GM10248 (cell line): Measurements from ENCODE around the gene ABHD2.

Source experiments
- CTCF ChIA-PET: fragments of 300-600 bp; sonication (Branson Sonifier 250); formaldehyde crosslinking; extraction: SDS; loops from one replicate; lab custom pipeline; 2021; ENCODE audit warnings: antibody characterized with exemption; lab: Yijun Ruan, JAX
- POLR2A ChIA-PET: fragments of 350-650 bp; sonication (Branson Sonifier 250); formaldehyde crosslinking; extraction: SDS; loops from one replicate; lab custom pipeline; 2020; ENCODE audit warnings: antibody characterized with exemption; lab: Yijun Ruan, JAX
- DNase-seq: peaks from one replicate; pipeline ENCODE4 v3.0.0; 2012; ENCODE audit errors: extremely low spot score
- TF ChIP-seq, protein P1 (sequence below): IDR thresholded peaks from 2 replicates; pipeline ENCODE4 v1.5.1; 2012; ENCODE audit warnings: mild to moderate bottlenecking, low read depth; ENCODE audit errors: extremely low read depth, missing control alignments, control extremely low read depth

The ABHD2 gene

DNA sequence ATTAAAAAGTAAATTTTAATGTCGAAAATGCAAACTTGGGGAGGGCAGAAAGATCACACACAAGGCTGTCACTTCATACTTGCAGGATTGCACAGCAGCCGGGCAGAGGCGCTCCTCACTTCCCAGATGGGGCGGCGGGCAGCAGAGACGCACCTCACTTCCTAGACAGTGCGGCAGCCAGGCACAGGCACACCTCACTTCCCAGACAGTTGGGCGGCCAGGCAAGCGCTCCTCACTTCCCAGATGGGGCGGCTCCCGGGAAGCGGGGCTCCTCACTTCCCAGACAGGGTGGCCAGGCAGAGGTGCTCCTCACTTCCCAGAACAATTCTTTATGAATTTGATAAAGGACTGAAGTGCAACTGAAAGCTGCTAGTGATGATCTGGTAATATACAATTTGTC lies 111.9 kb downstream of the ABHD2 start:
- TF ChIP-seq, protein P1, sequence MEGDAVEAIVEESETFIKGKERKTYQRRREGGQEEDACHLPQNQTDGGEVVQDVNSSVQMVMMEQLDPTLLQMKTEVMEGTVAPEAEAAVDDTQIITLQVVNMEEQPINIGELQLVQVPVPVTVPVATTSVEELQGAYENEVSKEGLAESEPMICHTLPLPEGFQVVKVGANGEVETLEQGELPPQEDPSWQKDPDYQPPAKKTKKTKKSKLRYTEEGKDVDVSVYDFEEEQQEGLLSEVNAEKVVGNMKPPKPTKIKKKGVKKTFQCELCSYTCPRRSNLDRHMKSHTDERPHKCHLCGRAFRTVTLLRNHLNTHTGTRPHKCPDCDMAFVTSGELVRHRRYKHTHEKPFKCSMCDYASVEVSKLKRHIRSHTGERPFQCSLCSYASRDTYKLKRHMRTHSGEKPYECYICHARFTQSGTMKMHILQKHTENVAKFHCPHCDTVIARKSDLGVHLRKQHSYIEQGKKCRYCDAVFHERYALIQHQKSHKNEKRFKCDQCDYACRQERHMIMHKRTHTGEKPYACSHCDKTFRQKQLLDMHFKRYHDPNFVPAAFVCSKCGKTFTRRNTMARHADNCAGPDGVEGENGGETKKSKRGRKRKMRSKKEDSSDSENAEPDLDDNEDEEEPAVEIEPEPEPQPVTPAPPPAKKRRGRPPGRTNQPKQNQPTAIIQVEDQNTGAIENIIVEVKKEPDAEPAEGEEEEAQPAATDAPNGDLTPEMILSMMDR: no peak
- DNase-seq: no peak
- CTCF ChIA-PET: interaction anchor here (1.7 kb wide), 1 partner anchor 22 kb away, joined by 10 read pairs; no protein-coding TSS in a partner anchor
- POLR2A ChIA-PET: interaction anchor here (0.6 kb wide), 1 partner anchor 132 kb away, joined by 4 read pairs; no protein-coding TSS in a partner anchor

DNA sequence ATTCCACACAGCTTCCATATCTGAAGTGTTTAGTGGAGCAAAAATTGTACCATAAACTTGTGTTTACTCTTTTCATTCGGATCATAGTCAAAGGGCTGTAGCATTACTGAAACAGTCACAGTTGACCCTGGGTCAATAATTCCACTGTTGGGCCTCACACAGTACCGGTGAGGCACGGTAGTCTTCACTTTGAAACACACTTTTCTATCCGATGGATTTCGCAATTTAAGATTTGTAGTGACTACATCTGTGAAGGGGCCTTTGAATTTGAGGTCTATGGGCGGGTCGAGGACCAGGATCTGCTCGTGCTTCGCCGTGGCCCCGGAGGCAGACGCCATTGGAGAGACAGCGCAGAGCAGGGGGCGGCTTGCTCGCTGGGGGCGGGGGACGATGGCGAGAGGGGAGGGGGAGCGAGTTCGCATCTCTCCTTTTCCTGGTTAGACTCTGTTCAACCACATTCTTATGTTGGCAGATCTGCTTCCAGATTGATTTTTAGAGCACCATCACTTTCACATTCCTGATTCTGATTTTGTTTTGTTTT lies 113.3 kb downstream of the ABHD2 start:
- POLR2A ChIA-PET: no interaction called here
- TF ChIP-seq, protein P1: no peak
- DNase-seq: no peak
- CTCF ChIA-PET: no interaction called here

DNA sequence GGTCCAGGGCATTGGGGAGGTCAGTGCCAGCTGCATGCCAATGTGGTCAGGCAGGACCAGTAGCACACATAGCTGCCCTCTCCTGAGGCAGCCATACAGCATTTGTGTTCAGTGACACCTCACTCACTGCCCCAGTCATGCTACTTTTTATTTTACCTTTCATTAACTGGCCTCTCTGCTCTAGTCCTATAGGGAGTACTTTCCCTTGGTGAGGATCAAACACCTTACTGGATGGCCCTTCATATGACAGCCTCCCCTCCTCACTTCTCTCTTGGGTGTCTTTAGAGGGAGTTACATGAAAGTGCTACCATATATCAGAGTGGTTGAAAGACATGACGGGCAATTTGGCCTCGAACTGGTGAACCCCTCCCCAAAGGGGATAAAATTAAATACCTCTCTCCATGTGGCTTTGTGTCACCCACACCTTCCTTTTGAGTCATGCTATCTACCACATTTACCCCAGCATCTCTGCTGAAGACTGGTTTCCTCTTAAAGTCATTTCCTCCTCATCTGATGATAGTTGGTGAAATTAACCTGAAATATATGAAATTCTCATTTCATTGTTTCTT lies 115.5 kb downstream of the ABHD2 start:
- CTCF ChIA-PET: interaction anchor here (0.8 to 1.3 kb wide), 3 partner anchors 11 to 97 kb away, joined by 3 to 4 read pairs (median 4); no protein-coding TSS in a partner anchor
- TF ChIP-seq, protein P1: no peak
- POLR2A ChIA-PET: no interaction called here

DNA sequence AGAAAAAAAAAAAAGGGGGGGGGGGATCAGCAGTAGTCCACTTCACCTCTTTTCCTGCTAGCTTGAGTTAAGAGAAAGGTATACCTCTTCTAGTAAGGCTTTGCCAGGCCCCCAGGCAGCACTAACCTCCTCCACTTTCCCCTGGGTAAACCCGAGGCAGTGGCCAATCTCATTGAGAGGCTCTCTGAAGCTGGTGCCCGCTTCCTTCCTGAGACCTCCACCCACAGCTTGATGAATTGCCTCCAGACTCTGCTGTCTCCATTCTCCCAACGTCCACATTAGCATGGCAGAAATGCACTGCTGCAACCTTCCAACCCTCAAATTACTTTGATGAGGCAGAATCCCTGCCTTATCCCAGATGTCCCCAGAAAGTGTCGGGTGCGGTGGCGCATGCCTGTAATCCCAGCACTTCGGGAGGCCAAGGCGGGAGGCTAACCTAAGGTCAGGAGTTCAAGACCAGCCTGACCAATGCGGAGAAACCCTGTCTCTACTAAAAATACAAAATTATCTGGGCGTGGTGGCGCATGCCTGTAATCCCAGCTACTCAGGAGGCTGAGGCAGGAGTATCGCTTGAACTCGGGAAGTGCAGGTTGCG lies 117.8 kb downstream of the ABHD2 start:
- CTCF ChIA-PET: interaction anchor here (0.6 to 3.5 kb wide), 67 partner anchors 10 to 548 kb away, joined by 3 to 93 read pairs (median 5); partner anchors contain the start of genes FANCI, POLG and RLBP1
- POLR2A ChIA-PET: no interaction called here

More for the DNA sequence above, 115.5 kb downstream of the ABHD2 start:
- DNase-seq: no peak

DNA sequence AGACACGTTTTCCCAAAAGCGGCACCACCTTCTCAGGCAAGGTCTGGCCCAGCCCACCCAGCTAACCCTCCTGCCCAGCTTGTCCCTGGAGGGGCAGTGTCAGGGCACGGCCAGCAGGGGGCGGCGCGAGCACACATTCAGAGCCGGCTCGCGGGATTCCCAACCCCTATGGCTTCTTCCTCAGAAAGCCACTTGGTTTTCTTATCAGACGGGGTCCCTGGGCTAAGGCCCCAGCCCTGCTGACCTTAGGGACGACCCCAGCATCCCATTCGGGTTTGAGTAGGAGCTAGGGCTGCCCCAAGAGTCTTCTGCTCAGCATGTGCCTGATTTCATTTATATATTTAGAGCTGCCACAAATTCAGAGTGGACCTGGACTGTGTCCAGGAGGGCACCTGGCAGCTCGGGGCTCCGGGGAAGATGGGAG lies 118.7 kb downstream of the ABHD2 start:
- TF ChIP-seq, protein P1: peak; percentile 99
- DNase-seq: peak; percentile 88
- POLR2A ChIA-PET: no interaction called here
- CTCF ChIA-PET: interaction anchor here (0.6 to 3.5 kb wide), 72 partner anchors 10 to 549 kb away, joined by 3 to 93 read pairs (median 5); partner anchors contain the start of genes ABHD2, FANCI, POLG and RLBP1

More for the DNA sequence above, 117.8 kb downstream of the ABHD2 start:
- TF ChIP-seq, protein P1: no peak
- no peak for DNase-seq

DNA sequence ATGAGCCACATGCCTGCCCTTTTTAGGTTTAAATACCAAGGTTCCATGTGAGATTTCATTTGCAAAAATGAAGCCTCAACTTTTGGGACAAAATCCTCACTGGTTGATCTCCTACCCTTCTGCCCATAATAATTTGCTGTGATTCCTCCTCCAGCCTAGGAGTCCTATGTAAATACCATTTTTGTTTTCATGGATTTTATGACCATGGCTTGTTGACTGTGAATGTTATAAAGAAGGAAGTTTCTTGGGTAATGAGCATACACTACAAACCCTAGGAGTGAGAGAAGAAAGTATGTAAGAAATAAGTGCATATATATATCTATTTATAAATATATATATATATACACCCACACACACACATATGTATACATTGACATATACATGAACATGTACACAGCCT lies 120.0 kb downstream of the ABHD2 start:
- CTCF ChIA-PET: interaction anchor here (1.2 to 3.5 kb wide), 6 partner anchors 14 to 150 kb away, joined by 5 to 93 read pairs (median 23); partner anchors contain the start of gene FANCI
- POLR2A ChIA-PET: no interaction called here
- TF ChIP-seq, protein P1: no peak
- no peak for DNase-seq
